Measurements from ENCODE around the gene TSPAN15. TPM values are rescaled to one million over a fixed set of nuclear protein-coding genes. Genes with fewer than 3 reads are reported as not detected.
"Not testable (repeated sequence)": the region's sequence is repeated elsewhere in the genome, so short reads cannot be mapped to it uniquely, and the experiment has no call there.

Gene TSPAN15
- total RNA-seq, 2 experiments from 2014 or later, result 1.4 to 1.7 TPM

GRCh38 chr10:69505636-69506318 is 54.5 kb downstream of the TSPAN15 start:
- ChIA-PET CTCF (interaction anchor here (0.9 to 4.1 kb wide), 3 partner anchors 10 to 131 kb away, joined by 3 to 19 read pairs (median 6); no protein-coding TSS in a partner anchor), POLR2A (interaction anchor here (0.8 kb wide), 1 partner anchor 98 kb away, joined by 3 read pairs; no protein-coding TSS in a partner anchor)

- ChIA-PET CTCF (interaction anchor here (1.1 to 4.1 kb wide), 6 partner anchors 9 to 269 kb away, joined by 3 to 19 read pairs (median 6); no protein-coding TSS in a partner anchor), POLR2A (no interaction called here)
Measured at GRCh38 chr10:69506487-69506833, 55.2 kb downstream of the TSPAN15 start.

GRCh38 chr10:69506834-69507713 is 55.8 kb downstream of the TSPAN15 start:
- CTCF ChIA-PET, result interaction anchor here (0.6 to 4.1 kb wide), 18 partner anchors 9 to 606 kb away, joined by 3 to 19 read pairs (median 4); no protein-coding TSS in a partner anchor
- POLR2A ChIA-PET, result interaction anchor here (0.6 kb wide), 2 partner anchors 150 to 1575 kb away, joined by 3 read pairs; no protein-coding TSS in a partner anchor

- CTCF ChIA-PET, result interaction anchor here (1.7 to 2.5 kb wide), 2 partner anchors 59 to 101 kb away, joined by 5 to 6 read pairs; no protein-coding TSS in a partner anchor
Measured at GRCh38 chr10:69508738-69509340, 57.6 kb downstream of the TSPAN15 start.

GRCh38 chr10:69512901-69513300 is 61.6 kb downstream of the TSPAN15 start:
- CTCF ChIA-PET, result interaction anchor here (0.6 kb wide), 1 partner anchor 355 kb away, joined by 5 read pairs; no protein-coding TSS in a partner anchor
- POLR2A ChIA-PET, result no interaction called here

More at GRCh38 chr10:69508738-69509340, 57.6 kb downstream of the TSPAN15 start:
- POLR2A ChIA-PET, result no interaction called here

GRCh38 chr10:69513617-69514016 is 62.4 kb downstream of the TSPAN15 start:
- POLR2A ChIA-PET, result no interaction called here
- CTCF ChIA-PET, result no interaction called here

GRCh38 chr10:69515699-69516259 is 64.5 kb downstream of the TSPAN15 start:
- POLR2A ChIA-PET, result interaction anchor here (0.5 kb wide), 1 partner anchor 247 kb away, joined by 3 read pairs; no protein-coding TSS in a partner anchor
- CTCF ChIA-PET, result interaction anchor here (0.8 to 4.7 kb wide), 14 partner anchors 9 to 399 kb away, joined by 3 to 48 read pairs (median 4); no protein-coding TSS in a partner anchor

- ChIA-PET POLR2A (no interaction called here), CTCF (interaction anchor here (1.0 to 4.7 kb wide), 9 partner anchors 8 to 399 kb away, joined by 3 to 48 read pairs (median 5); no protein-coding TSS in a partner anchor)
Measured at GRCh38 chr10:69516316-69516715, 65.1 kb downstream of the TSPAN15 start.

- POLR2A ChIA-PET, result no interaction called here
- CTCF ChIA-PET, result interaction anchor here (2.1 to 4.7 kb wide), 3 partner anchors 11 to 124 kb away, joined by 19 to 48 read pairs (median 22); no protein-coding TSS in a partner anchor
Measured at GRCh38 chr10:69516796-69517195, 65.5 kb downstream of the TSPAN15 start.

- POLR2A ChIA-PET, result no interaction called here
- CTCF ChIA-PET, result interaction anchor here (3.1 to 4.7 kb wide), 2 partner anchors 11 to 120 kb away, joined by 19 to 48 read pairs; no protein-coding TSS in a partner anchor
Measured at GRCh38 chr10:69517271-69517848, 66.1 kb downstream of the TSPAN15 start.

GRCh38 chr10:69527961-69528360 is 76.7 kb downstream of the TSPAN15 start:
- ChIA-PET CTCF (interaction anchor here (0.9 kb wide), 1 partner anchor 21 kb away, joined by 5 read pairs; no protein-coding TSS in a partner anchor), POLR2A (no interaction called here)

- CTCF ChIA-PET, result no interaction called here
- POLR2A ChIA-PET, result no interaction called here
Measured at GRCh38 chr10:69533658-69534057, 82.4 kb downstream of the TSPAN15 start.

- POLR2A ChIA-PET, result not testable (repeated sequence)
Measured at GRCh38 chr10:69536521-69536920, 85.3 kb downstream of the TSPAN15 start.

GRCh38 chr10:69537449-69537848 is 86.2 kb downstream of the TSPAN15 start:
- CTCF ChIA-PET, result no interaction called here
- POLR2A ChIA-PET, result no interaction called here

More at GRCh38 chr10:69536521-69536920, 85.3 kb downstream of the TSPAN15 start:
- CTCF ChIA-PET, result not testable (repeated sequence)

- ChIA-PET POLR2A (no interaction called here), CTCF (no interaction called here)
Measured at GRCh38 chr10:69538461-69538860, 87.2 kb downstream of the TSPAN15 start.

- ChIA-PET POLR2A (interaction anchor here (0.6 kb wide), 1 partner anchor 10 kb away, joined by 4 read pairs; no protein-coding TSS in a partner anchor), CTCF (no interaction called here)
Measured at GRCh38 chr10:69541463-69541862, 90.2 kb downstream of the TSPAN15 start.

- POLR2A ChIA-PET, result no interaction called here
- CTCF ChIA-PET, result no interaction called here
Measured at GRCh38 chr10:69549959-69550358, 98.7 kb downstream of the TSPAN15 start.

GRCh38 chr10:69552268-69552667 is 101.0 kb downstream of the TSPAN15 start:
- POLR2A ChIA-PET, result interaction anchor here (0.7 kb wide), 1 partner anchor 10 kb away, joined by 4 read pairs; no protein-coding TSS in a partner anchor
- CTCF ChIA-PET, result interaction anchor here (0.7 to 1.0 kb wide), 2 partner anchors 54 to 85 kb away, joined by 3 to 4 read pairs; no protein-coding TSS in a partner anchor

GRCh38 chr10:69553328-69553727 is 102.1 kb downstream of the TSPAN15 start:
- ChIA-PET CTCF (no interaction called here), POLR2A (no interaction called here)

All from activated CD8-positive, alpha-beta memory T cell treated with anti-CD3 and anti-CD28 coated beads for 36 hours (primary cell).